ENCODE measurements around the gene LSP1. TPM values are rescaled to one million over a fixed set of nuclear protein-coding genes. Genes with fewer than 3 reads are reported as not detected.

Gene LSP1
- total and polyA plus RNA-seq, 4 donors, result 5.0 to 7.7 (median 5.7) TPM

GRCh38 chr11:1920909-1921573, 68.2 kb downstream of the LSP1 start:
- Histone ChIP-seq H3K27me3 (ENCODE audit: control insufficient read depth in 4 of 4, insufficient read depth in 4 of 4, low read length in 3 of 4) (no peaks in the 10 kb centered on the region), H3K9me3 (ENCODE audit: control insufficient read depth in 4 of 4, low read length in 3 of 4) (no peaks in the 10 kb centered on the region), H3K4me1 (ENCODE audit: control insufficient read depth in 4 of 4, insufficient read depth in 4 of 4, low read length in 3 of 4) (no peaks in the 10 kb centered on the region), H3K27ac (ENCODE audit: low read depth in 1 of 2, low read length in 2 of 2) (no peak overlapping the region), H3K36me3 (ENCODE audit: control insufficient read depth in 4 of 4, insufficient read depth in 3 of 4, low read depth in 1 of 4, low read length in 3 of 4) (no peaks in the 10 kb centered on the region), H3K4me3 (ENCODE audit: low read depth in 1 of 3, low read length in 3 of 3) (no peak overlapping the region), H3K9ac (ENCODE audit: low read depth in 1 of 2, low read length in 2 of 2) (no peak overlapping the region)
- WGBS, result 71% methylated on average over 21 of the region's 21 CpGs
- DNase-seq (ENCODE audit: low spot score), result no peak
- TF ChIP-seq JUND (IDR thresholded peaks at IDR 0.05) (no peak), REST (IDR thresholded peaks at IDR 0.05) (no peak), HNF4G (IDR thresholded peaks at IDR 0.05) (no peak), MAX (IDR thresholded peaks at IDR 0.05) (no peak), NR2F2 (IDR thresholded peaks at IDR 0.05) (no peak), ATF3 (IDR thresholded peaks at IDR 0.05) (no peak), ZBTB33 (IDR thresholded peaks at IDR 0.05) (no peak), TAF1 (conservative IDR thresholded peaks at IDR 0.05) (no peak), SP1 (IDR thresholded peaks at IDR 0.05) (no peak), RXRA (IDR thresholded peaks at IDR 0.05) (no peak), FOXA2 (IDR thresholded peaks at IDR 0.05) (no peak)

- no peaks in the 10 kb centered on the region for H3K36me3 ChIP-seq (ENCODE audit: control insufficient read depth in 4 of 4, insufficient read depth in 3 of 4, low read depth in 1 of 4, low read length in 3 of 4)
- TF ChIP-seq RAD21 (IDR thresholded peaks at IDR 0.05) (no peak), GABPA (IDR thresholded peaks at IDR 0.05 in 1 of 2, conservative IDR thresholded peaks at IDR 0.05 in 1 of 2) (no peak), YY1 (IDR thresholded peaks at IDR 0.05) (no peak), HNF4G (IDR thresholded peaks at IDR 0.05) (no peak), EGR1 (IDR thresholded peaks at IDR 0.05; ENCODE audit: low read depth in 2 of 2) (no peak), NR2F2 (IDR thresholded peaks at IDR 0.05) (no peak), REST (IDR thresholded peaks at IDR 0.05) (no peak), CTCF (IDR thresholded peaks at IDR 0.05; ENCODE audit: low read depth, low read length, missing input control) (no peak), RXRA (IDR thresholded peaks at IDR 0.05) (no peak), HNF4A (conservative IDR thresholded peaks at IDR 0.05) (no peak), ATF3 (IDR thresholded peaks at IDR 0.05) (no peak)
- H3K9me3 ChIP-seq (ENCODE audit: control insufficient read depth in 4 of 4, low read length in 3 of 4), result no peaks in the 10 kb centered on the region
- WGBS, result 66% methylated on average over 18 of the region's 18 CpGs
- no peaks in the 10 kb centered on the region for H3K27me3 ChIP-seq (ENCODE audit: control insufficient read depth in 4 of 4, insufficient read depth in 4 of 4, low read length in 3 of 4)
- H3K4me1 ChIP-seq (ENCODE audit: control insufficient read depth in 4 of 4, insufficient read depth in 4 of 4, low read length in 3 of 4), result no peaks in the 10 kb centered on the region
- no peak overlapping the region for H3K27ac ChIP-seq (ENCODE audit: low read depth in 1 of 2, low read length in 2 of 2)
- no peak overlapping the region for H3K4me3 ChIP-seq (ENCODE audit: low read depth in 1 of 3, low read length in 3 of 3)
- no peak for DNase-seq (ENCODE audit: low spot score)
- no peak overlapping the region for H3K9ac ChIP-seq (ENCODE audit: low read depth in 1 of 2, low read length in 2 of 2)
Observed at GRCh38 chr11:1921574-1922141, 68.8 kb downstream of the LSP1 start.

Measured in liver (tissue), 9 donors.